ENCODE data around the gene ACYP1. TPM values are rescaled to one million over a fixed set of nuclear protein-coding genes. Genes with fewer than 3 reads are reported as not detected.

ACYP1 gene
- total RNA-seq, 1 experiment from 2014 or later, result 21.3 TPM

- CTCF ChIA-PET, result no interaction called here
- Histone ChIP-seq H3K36me3 (ENCODE audit: control insufficient read depth, insufficient read depth, low read length) (peaks cover 20% of the 10 kb centered on the region), H3K4me1 (ENCODE audit: control insufficient read depth, insufficient read depth, low read length) (no peaks in the 10 kb centered on the region; the same call in 1 of the 2 replicates), H3K9me3 (ENCODE audit: control insufficient read depth, insufficient read depth, low read depth, low read length) (no peaks in the 10 kb centered on the region), H3K4me3 (ENCODE audit: low read depth in 2 of 2, low read length in 2 of 2) (no peak overlapping the region), H3K27me3 (ENCODE audit: control insufficient read depth, insufficient read depth, low read length) (no peaks in the 10 kb centered on the region), H3K27ac (ENCODE audit: low read length) (no peak overlapping the region)
- TSS peak; percentile 19 for BruUV-seq (replicated peaks)
- TF ChIP-seq REST (IDR thresholded peaks at IDR 0.05; ENCODE audit: insufficient read depth in 1 of 2, low read depth in 2 of 2, low read length in 1 of 2) (no peak), TCF7L2 (IDR thresholded peaks at IDR 0.05; ENCODE audit: low read depth, low read length) (no peak), SIN3A (IDR thresholded peaks at IDR 0.05; ENCODE audit: borderline replicate concordance, insufficient read depth, low read depth, low read length) (no peak)
- DNase-seq (ENCODE audit: low read depth, low spot score), result no peak
- no peak for ATAC-seq
- POLR2A ChIA-PET, result no interaction called here
- intact Hi-C loops (cut with micrococcal nuclease; ENCODE audit: unreplicated experiment) (no loop called here), in situ Hi-C loops (cut with HindIII; ENCODE audit: low pct_unique_long_range_greater_than_20kb, low sequenced_read_pairs) (no loop called here)
Observed at GRCh38 chr14:75015496-75015895, 48.3 kb downstream of the ACYP1 start.

GRCh38 chr14:75013290-75013689 lies 50.5 kb downstream of the ACYP1 start:
- no TSS peak for BruUV-seq (replicated peaks)
- peaks cover 16% of the 10 kb centered on the region for H3K36me3 ChIP-seq (ENCODE audit: control insufficient read depth, insufficient read depth, low read length)
- POLR2A ChIA-PET, result no interaction called here
- H3K27me3 ChIP-seq (ENCODE audit: control insufficient read depth, insufficient read depth, low read length), result no peaks in the 10 kb centered on the region
- DNase-seq (ENCODE audit: low read depth, low spot score) (no peak), ATAC-seq (no peak)
- no peak overlapping the region for H3K4me3 ChIP-seq (ENCODE audit: low read depth in 2 of 2, low read length in 2 of 2)
- no peak for TF ChIP-seq SIN3A (IDR thresholded peaks at IDR 0.05; ENCODE audit: borderline replicate concordance, insufficient read depth, low read depth, low read length)
- in situ Hi-C loops (cut with HindIII; ENCODE audit: low pct_unique_long_range_greater_than_20kb, low sequenced_read_pairs) (no loop called here), intact Hi-C loops (cut with micrococcal nuclease; ENCODE audit: unreplicated experiment) (no loop called here)
- no peak overlapping the region for H3K27ac ChIP-seq (ENCODE audit: low read length)
- no peaks in the 10 kb centered on the region; the same call in 1 of the 2 replicates for H3K4me1 ChIP-seq (ENCODE audit: control insufficient read depth, insufficient read depth, low read length)
- H3K9me3 ChIP-seq (ENCODE audit: control insufficient read depth, insufficient read depth, low read depth, low read length), result no peaks in the 10 kb centered on the region
- CTCF ChIA-PET, result no interaction called here

GRCh38 chr14:75011356-75011994 lies 52.3 kb downstream of the ACYP1 start:
- ATAC-seq (0 out of 2 replicates have a peak, but pooled peaks have one; percentile 56), DNase-seq (ENCODE audit: low read depth, low spot score) (no peak)
- intact Hi-C loops (cut with micrococcal nuclease; ENCODE audit: unreplicated experiment) (no loop called here), in situ Hi-C loops (cut with HindIII; ENCODE audit: low pct_unique_long_range_greater_than_20kb, low sequenced_read_pairs) (no loop called here)
- CTCF ChIA-PET, result no interaction called here
- no peaks in the 10 kb centered on the region for H3K27me3 ChIP-seq (ENCODE audit: control insufficient read depth, insufficient read depth, low read length)
- no TSS peak for BruUV-seq (replicated peaks)
- no peak overlapping the region for H3K27ac ChIP-seq (ENCODE audit: low read length)
- no peaks in the 10 kb centered on the region; the same call in 1 of the 2 replicates for H3K4me1 ChIP-seq (ENCODE audit: control insufficient read depth, insufficient read depth, low read length)
- POLR2A ChIA-PET, result no interaction called here
- H3K36me3 ChIP-seq (ENCODE audit: control insufficient read depth, insufficient read depth, low read length), result peaks cover 18% of the 10 kb centered on the region
- no peak overlapping the region for H3K4me3 ChIP-seq (ENCODE audit: low read depth in 2 of 2, low read length in 2 of 2)
- H3K9me3 ChIP-seq (ENCODE audit: control insufficient read depth, insufficient read depth, low read depth, low read length), result no peaks in the 10 kb centered on the region
- TF ChIP-seq, protein P1, sequence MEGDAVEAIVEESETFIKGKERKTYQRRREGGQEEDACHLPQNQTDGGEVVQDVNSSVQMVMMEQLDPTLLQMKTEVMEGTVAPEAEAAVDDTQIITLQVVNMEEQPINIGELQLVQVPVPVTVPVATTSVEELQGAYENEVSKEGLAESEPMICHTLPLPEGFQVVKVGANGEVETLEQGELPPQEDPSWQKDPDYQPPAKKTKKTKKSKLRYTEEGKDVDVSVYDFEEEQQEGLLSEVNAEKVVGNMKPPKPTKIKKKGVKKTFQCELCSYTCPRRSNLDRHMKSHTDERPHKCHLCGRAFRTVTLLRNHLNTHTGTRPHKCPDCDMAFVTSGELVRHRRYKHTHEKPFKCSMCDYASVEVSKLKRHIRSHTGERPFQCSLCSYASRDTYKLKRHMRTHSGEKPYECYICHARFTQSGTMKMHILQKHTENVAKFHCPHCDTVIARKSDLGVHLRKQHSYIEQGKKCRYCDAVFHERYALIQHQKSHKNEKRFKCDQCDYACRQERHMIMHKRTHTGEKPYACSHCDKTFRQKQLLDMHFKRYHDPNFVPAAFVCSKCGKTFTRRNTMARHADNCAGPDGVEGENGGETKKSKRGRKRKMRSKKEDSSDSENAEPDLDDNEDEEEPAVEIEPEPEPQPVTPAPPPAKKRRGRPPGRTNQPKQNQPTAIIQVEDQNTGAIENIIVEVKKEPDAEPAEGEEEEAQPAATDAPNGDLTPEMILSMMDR (IDR thresholded peaks at IDR 0.05), result no peak
- TF ChIP-seq POLR2AphosphoS5 (IDR thresholded peaks at IDR 0.05; ENCODE audit: low read depth, low read length), result peak; percentile 34; the same call in 1 of the 2 replicates
- TF ChIP-seq REST (IDR thresholded peaks at IDR 0.05; ENCODE audit: insufficient read depth in 1 of 2, low read depth in 2 of 2, low read length in 1 of 2), result no peak
- TF ChIP-seq TCF7L2 (IDR thresholded peaks at IDR 0.05; ENCODE audit: low read depth, low read length), result no peak
- TF ChIP-seq SIN3A (IDR thresholded peaks at IDR 0.05; ENCODE audit: borderline replicate concordance, insufficient read depth, low read depth, low read length), result no peak
